SKM-1 treated with dmso at 0.1 percent for 144 hours (cell line): ENCODE measurements around the gene CYP27C1.
A peak's percentile ranks its signal among the peaks of the same experiment; 100 is the strongest.

ENCODE experiments used
- DNase-seq: peaks from one replicate; lab custom pipeline; 2025; ENCODE audit not compliant: unreplicated experiment; lab: John Stamatoyannopoulos, UW

Gene CYP27C1

DNA sequence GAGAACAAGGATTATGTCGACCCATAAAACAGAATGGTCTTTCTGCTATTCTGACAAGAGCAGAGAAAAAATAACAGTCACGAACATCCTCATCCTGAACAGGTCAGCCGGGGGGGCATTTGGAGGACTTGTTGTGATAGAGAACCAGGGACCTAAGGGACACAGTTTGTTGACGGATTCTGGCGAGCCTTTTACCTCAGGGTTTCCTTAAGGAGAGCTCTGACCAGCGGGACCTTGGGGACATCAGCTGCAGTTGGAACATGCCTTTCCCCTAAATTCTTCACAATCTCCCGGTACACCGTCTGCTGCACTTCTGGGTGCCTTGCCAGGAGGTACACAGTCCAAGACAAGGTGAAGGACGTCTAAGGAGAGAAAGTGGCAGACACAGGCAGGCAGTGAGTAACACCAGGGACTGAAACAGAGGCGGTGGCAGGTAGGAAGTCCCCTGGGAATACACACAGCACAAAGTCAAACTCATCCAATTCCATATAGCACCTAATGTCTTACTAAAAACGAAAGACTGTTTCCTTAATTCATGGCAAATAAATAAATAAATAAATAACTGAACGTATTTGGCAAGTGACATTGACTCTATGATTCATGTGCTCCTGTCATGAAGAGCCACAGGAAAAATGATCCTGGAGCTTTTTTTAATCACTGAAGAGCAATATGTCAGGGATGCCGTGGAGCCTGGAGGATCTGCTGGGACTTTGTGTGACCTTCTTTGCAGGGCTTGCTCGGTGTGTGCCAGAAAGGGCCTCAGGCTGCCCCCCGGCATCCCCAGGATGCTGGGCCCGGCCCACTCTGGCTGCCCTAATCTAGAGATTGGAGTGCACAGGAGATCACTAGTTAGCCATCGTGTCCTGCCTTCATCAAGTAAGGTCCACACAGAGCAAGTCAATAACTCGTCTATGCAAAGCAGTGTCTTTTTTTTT is 24.7 kb downstream of the CYP27C1 start:
- no peak for DNase-seq

DNA sequence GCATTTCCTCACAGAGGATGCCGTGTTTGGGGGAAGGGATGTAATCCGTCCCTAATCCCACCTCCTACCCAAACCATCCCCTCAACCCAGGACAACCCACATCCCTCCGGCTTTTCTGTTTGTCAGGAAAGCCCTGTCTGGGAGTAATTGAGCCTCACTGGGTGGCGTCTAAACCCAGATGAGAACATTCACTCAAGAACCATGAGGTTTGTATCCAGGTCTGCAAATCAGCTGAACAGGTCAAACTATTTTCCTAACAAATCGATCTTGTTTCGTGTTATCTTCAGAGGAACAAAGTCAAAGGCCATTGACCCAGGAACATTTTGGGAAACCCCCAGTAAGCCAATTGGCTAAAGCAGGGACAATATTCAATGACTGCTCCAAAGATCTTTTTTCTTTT is 25.7 kb downstream of the CYP27C1 start:
- DNase-seq, result no peak

DNA sequence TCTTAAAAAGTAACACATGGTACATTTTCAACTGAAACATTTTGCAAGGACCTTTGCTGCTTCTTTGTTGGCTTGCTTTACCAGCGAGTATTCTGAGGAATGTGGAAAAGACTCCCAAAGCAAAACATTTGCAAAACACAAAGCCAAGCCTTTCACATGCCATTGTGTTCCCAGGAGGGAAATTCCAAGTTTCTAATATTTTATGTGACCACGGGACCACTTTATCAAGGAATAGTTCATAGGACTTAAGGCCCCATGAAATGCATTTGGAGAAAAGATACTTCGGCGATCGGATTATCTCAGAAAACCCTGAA is 26.2 kb downstream of the CYP27C1 start:
- DNase-seq, result no peak

DNA sequence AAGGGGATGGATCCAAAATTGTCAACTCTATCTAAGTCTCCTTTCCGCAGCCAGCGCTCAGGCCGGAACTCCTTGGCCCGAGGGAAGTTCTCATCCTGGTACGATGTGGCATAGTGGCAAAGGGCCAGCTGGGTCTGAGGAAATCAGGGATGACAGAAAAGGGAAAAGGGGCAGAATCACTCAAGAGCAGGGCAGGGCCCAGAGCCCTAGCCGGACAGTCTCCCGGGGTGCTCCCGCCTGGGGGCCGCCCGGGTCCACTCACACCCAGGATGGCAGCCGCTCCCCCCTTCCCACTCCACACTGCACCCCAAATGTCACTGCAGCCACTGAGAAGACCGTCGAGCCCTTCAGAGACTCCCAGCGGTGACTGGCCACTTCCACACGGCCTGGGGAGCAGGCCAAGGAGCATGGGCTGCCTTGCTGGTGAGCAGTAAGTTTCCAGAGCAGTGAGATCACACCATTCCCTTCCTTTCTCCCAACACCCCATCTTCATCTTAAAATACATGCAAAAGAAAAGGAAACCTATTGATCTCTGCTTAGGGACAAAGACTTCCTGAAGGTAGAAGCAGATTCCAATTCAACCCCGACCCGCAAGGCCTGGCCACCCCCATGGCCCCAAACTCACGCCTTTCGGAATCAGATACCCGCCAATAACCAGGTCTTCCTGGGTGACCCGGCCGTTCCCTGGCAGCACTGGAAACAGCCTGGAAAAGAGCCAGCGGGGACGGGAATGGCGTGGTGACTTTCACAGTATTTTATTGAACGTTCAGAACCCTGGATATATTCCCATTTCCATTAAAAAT is 26.7 kb downstream of the CYP27C1 start:
- DNase-seq, result no peak

DNA sequence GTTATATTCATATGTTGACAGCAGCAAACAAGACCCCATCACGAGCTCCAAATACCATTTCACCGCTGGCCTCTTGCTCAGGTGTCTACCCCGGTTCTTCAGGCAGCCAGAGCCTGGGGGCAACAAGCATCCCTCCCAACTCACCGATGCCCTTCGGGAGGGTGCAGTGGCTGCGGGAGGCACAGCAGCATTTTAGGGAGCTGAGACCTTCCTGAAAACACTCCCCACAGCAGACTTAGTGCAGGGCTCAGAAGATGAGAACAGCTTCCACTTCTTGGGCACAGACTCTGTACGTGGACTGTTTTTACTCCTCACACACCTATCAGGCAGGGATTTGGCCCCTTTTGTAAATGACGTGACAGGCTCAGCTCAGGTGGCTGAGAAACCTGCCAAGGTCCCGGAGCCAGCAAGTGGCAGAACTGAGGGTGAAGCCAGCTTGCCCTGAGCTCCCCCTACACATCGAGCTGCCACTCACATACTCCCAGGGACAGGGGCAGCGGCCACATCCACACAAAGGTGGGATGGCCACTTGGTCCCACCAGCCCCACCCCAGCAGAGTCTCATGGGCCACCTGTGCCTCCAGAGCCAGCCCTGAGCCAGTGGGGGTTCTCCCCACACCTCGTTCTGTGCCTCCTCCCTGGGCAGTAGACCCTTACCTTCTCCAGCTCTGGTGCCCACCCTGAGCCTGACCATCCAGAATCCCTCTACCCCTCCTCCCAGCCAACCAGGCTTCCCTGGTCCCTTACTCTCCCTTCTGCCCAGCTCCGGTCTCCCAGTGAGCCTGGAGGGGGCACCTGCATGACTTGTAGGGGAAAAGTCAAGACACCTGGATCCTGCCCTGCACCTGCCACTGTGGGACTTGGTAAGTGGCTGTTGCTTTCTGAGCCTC is 28.5 kb downstream of the CYP27C1 start:
- DNase-seq, result no peak

DNA sequence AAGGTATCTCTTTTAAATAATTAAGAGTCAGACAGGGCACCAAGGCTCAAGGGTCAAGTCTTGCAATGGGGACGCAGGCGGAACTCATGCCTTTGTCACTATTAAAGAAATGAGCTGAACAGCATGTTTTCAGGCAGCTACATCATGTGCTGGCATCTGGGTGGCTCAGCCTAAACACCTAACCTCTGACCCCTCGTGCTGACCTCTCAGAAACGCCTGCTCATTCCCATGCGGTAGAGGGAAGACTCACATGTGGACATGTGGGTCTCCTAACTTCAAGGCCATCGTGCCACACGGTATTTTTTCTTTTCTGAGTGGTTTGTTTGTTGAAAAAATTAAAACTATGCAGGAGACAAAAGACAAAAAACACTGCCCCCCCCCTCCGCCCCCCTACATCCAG is 31.3 kb downstream of the CYP27C1 start:
- no peak for DNase-seq

DNA sequence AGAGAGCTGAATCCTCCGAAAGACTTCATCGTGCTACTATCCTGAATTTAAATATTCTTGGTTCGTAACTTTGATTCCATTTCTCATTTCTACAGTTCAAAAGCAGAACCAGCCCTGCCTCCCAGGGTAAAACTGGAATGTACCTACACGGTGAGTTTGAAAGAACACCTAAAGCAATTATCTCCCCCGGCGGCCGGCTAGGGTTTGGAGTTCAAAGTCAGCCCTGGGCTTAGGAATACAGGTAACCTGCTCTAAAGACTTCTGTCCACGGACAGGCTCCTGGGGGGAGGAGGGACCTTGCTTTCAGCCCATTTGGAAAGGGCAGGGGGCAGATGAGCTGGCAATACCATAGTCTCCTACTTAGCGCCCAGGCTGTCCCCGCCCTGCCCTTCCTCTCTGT is 32.3 kb downstream of the CYP27C1 start:
- DNase-seq, result no peak

DNA sequence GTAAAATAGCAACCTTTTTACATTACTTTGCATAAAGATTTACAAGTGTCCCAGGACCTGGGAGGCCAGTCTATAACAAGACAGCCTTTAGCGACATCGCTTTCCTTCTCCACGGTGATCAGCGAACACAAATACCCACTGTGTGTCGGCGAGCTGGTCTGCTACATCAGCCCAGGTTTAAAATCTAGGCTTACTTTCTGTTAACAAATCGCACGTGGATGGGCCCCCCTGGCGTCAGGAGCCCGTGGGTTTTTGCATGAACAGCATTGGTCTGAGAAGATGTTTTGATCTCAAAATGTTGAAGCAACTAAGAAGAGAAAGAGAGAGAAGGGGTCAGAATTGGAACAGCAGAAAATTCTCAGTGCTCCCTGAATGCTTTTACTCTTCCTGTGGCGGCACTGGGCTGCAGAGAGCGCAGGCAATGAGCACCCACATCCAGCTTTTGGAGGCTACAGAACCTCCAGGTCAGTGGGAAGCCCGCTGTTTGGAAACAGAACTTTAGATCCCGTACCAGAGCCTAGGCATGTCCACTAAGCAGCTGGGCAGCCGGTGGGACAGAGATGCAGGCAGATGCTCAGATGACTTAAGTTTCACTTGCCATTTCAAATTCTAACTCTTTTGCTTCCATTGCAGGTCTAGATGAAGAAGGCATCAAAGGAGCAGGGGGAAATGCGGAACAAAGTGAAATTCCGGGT is 32.9 kb downstream of the CYP27C1 start:
- DNase-seq, result no peak

DNA sequence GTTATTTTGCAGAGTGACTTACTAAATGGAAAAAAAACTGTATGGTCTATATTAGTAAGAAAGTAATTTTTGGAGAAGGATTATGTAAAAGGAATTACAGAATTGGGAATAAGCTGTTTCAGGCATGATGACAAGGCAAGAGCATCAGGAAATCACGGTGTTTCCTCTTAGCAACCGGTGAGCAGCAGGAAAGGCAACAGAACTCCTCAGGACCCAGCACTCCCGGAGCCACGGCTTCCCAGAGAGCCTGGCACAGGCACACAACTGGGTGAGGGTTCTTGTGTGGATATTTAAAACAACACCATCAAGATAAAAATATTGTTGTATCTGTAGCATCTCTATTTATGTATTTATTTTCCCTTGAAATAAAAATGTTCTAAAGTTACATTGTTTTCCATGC is 34.4 kb downstream of the CYP27C1 start:
- DNase-seq, result no peak

DNA sequence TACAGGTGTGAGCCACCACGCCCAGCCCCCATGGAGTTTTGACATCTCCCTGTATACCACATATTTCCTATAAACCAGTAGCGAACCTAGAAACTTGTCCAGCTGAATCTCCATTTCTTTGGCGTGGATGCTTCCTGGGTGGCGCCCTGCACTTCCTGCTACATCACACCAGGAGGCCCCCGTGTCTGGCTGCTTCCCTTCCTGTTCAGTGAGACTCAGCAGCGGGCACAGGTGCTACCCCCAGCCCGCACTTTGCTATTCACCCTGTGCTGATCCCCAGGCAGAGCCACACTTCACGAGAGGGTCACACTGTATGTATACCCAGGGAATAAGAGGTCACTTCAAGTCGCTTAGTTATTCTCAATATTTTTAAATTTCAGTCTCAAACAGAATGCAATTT is 35.0 kb downstream of the CYP27C1 start:
- no peak for DNase-seq

DNA sequence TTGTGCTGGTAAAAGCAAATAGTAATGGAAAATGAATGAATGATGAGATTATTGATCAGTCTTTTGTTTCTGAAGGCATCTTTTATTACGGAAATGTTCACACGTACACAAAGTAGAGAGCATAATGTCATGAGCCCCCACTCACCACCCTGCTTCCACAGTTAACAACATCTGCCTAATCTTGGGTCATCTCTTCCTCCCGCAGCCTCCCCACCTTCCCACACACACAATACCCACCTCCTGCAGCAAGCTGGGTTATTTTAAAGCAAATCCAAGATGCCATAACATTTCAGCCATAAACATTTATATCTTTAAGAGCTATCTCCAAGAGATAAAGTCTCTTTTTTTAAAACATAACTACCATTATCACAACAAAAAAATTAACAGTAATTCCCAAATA is 36.3 kb downstream of the CYP27C1 start:
- no peak for DNase-seq

DNA sequence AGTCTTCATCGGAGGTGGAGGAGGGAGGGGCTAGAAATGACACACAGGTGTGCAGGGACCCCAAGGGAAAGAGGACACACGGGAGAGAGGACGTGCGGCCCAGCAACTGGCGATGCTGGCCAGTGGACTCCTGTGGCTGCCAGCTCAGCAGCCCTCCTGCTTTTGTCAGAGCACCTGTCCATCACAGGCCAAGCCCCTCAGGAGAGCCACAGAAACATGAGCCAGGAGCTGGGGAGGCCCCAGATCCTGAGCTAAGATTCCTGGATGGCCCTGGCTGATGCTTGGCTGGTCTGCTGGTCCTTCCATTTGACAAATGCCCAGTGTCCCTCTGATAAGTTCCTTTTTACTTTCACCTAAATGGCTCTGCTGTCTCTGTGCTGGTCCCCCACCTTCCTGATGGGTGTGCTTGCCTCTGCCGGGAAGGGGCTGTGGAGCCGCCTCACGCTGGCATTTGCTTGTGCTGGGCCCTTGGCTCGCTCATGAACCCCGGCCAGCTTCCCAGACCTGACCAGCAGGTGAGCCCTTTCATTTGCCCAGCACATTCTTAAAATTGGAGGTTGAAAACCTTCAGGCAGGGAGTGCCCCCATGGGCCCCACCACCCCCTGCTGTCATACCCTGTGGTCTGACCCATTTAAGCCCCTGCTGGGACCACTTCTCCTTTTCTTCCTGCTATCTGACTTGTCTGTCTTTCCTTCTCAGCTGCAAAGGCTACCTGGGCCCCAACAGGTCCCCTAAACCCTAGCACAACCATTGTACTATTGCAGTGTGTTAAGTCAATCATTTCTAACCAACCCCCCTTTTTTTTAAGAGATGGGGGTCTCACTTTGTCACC is 37.3 kb downstream of the CYP27C1 start:
- DNase-seq, result no peak

DNA sequence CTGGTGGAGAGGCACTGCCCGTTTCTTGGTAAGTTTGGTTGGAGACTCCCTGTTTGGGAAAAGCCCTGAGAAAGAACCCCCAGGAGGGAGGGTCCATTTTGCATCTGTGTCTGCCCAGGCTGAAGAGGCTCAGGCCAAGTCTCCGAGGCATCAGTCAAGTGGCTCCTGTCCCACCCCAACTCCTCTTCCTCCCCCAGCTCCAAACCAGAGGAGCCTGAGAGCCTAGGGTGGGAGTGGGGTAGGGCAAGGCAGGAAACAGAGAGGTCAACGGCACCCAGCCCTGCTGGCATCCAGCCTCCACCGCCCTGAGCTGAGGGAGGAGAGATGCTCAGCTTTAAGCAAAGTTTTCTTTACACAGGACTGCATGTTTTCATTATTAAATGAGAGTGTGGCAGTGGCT is 38.2 kb downstream of the CYP27C1 start:
- no peak for DNase-seq

DNA sequence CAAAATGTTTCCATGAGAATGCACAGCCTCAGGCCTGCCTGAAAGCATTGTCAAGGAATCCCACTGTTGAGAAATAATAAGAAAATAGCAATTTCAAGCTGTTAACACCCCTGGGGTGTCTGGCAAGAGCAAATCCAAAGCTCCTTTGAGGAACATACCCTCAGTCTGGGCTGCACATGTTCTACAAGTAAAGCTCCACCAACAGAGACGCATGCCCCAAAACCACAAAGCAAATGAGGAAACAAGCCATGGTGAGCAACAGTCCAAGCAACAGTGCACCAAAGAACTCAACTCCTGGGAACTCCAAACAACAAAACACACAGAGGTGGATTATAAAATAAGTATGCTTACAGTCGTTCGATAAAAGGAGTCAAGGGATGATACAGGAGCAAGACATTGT is 40.3 kb downstream of the CYP27C1 start:
- peak; percentile 77 for DNase-seq

DNA sequence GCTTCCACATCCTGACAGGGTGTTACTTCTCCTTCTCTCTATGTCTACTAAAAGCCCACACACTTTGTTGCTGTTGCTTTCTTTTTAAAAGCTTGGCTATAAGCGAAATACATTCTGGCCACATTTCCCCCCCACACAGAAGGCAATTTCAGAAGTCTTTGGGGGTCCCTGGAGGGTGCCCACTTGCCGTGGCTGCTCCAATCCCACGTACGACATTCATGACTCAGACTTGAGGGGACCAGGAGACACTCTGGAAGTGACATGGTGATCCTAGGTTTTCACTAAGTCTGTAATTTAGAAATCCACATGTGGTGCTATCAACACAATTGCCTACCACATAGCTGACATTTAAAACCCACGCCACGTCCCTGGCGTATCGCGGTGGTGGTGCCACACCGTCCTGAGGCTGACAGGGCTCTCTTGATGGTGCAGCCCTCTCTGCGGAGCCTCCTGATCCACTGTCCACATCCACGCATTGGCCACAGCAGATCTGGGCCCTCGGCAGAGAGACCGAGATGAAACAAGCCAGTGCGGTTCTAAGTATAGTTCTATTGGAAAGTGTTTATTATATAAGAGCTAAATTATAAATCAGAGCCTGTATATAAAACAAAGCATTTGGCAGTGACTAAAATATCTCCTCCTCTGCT is 42.4 kb downstream of the CYP27C1 start:
- no peak for DNase-seq

DNA sequence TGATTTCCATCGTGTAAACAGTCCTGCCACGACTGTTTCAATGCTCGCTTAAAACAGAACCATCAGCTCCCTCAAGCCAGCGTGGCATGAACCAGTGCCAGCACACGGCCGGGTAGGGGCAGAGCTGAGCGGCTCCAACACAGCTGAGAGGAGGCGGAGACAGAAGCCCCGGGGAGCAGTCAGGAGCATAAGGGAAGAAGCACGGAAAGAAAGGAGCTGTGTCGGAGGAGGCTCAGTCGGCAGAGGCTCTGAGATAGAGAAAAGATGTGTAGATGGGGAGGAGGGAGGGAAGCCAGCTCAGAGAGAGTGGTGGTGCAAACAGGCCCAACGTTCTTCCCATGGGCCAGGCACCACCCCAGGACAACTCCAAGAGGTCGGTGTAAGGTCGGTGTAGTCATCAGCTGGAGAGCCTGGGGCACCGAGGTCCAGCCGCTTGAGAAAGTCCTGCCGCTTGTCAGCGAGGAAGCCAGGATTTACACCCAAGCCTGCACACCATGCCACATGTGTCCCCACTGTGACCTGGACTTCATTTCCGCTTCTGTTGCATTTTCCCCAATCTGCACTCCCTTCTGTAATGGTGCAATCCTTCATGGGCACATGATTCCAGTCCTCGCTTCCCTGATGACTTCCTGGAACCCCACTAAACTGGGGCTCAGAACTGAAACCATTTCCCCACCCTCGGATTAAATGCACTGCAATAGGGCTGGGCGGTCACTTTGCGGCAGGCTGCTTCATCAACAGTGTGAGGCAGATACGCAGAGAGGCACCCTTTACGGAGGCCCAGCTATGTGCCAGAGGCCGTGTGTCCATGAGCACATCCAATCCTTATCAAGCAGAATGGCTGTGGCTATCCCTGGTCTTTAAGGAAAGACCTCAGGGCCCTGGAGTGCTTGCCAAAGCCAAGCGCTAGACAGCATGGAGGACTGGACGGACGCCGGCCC is 43.5 kb downstream of the CYP27C1 start:
- peak; percentile 49 for DNase-seq

DNA sequence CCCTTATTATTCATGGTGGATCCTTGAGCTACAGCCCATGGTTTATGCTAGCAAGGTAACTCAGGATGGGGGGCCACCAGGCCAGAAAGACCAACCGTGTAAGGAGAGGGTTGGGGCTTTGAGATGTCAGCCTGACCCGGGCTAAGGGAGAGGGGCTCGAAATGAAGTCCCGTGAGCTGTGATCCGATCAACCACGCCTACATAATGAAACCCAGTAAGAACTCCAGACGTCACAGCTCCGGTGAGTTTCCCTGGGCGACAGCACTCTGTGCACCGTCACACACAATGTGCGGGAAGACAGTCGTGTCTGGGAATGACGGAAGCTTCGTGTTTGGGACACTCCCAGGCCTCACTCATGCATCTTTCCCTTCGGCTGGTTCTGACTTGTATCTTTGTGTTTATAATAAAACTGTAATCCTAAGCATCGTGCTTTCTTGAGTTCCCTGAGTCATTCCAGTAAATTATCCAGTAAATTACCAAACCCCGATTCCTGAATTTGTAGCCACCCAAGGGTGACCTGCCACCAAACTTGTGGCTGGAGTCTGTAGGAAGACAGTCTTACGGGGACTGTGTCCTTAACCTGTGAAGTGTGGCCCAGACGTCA is 44.2 kb downstream of the CYP27C1 start:
- no peak for DNase-seq
